Adrenal gland (tissue), 12 donors: Measurements from ENCODE around the gene BMAL1. TPM values are rescaled to one million over a fixed set of nuclear protein-coding genes. Genes with fewer than 3 reads are reported as not detected.

Experiments used
- DNase-seq, 7 donors: peaks; one replicate each; pipeline ENCODE4 v3.0.0-alpha.2; 2019 to 2020
- H3K27ac ChIP-seq, 5 donors: fragments of 200-600 bp; sonication (generic) in 4 of 5; 1 replicate in 3 of 5; 2 replicates in 2 of 5; pipeline versions ENCODE4 v1.5.1 to v1.8.0; 2016 to 2020; ENCODE audit warnings: mild to moderate bottlenecking in 1 of 5
- H3K27me3 ChIP-seq: fragments of 200-600 bp; 2 replicates; pipeline ENCODE4 v1.8.0; 2021
- H3K36me3 ChIP-seq, 2 donors: fragments of 200-600 bp; replicated peaks in 1 of 2; 1 replicate in 1 of 2; 2 replicates in 1 of 2; pipeline versions ENCODE4 v1.5.1 to v1.8.0; 2018 to 2022
- H3K4me1 ChIP-seq, 2 donors: fragments of 200-600 bp; replicated peaks in 1 of 2; 1 replicate in 1 of 2; 2 replicates in 1 of 2; pipeline versions ENCODE4 v1.5.1 to v1.8.0; 2018 to 2021
- H3K4me3 ChIP-seq, 4 donors: fragments of 200-600 bp; sonication (generic) in 3 of 4; one replicate each; pipeline ENCODE4 v1.5.1; 2016 to 2018
- H3K9me3 ChIP-seq, 3 donors: fragments of 200-600 bp; sonication (generic) in 1 of 3; replicated peaks in 1 of 3; 1 replicate in 2 of 3; 2 replicates in 1 of 3; pipeline versions ENCODE4 v1.5.1 to v1.8.0; 2016 to 2021
- CTCF ChIP-seq, 6 experiments: fragments of 450-650 bp in 4 of 6; fragments of 200-600 bp in 2 of 6; sonication (generic) in 1 of 6; IDR thresholded peaks; 1 replicate in 5 of 6; 2 replicates in 1 of 6; pipeline versions ENCODE4 v1.5.1 to v1.8.0; 2016 to 2021; ENCODE audit warnings: antibody characterized with exemption in 6 of 6, mild to moderate bottlenecking in 2 of 6, moderate library complexity in 1 of 6
- POLR2A ChIP-seq, 2 donors: fragments of 450-650 bp; IDR thresholded peaks; one replicate each; pipeline ENCODE4 v1.6.1; 2017; ENCODE audit warnings: antibody characterized with exemption in 2 of 2, mild to moderate bottlenecking in 2 of 2, moderate library complexity in 1 of 2
- WGBS, 4 donors: extraction: QIAGEN DNeasy Blood & Tissue Kit in 2 of 4; methylation state at CpG; one replicate each; pipeline versions ENCODE4 v1.1.5 to v1.1.7; 2013 to 2017; 5-methylcytosine and 5-hydroxymethylcytosine counted together
- intact Hi-C, 2 donors: fragments of 100-400 bp; cut with DNase I; formaldehyde crosslinking; loops; one replicate each; pipeline versions ENCODE4 v1.14.1 to v1.15.0; 2022 to 2023
- polyA plus RNA-seq, 3 donors: library from polyadenylated mRNA; stranded (reverse); fragments of 200-250 nt in 2 of 3; fragments of 350-450 nt in 1 of 3; fragmentation: Illumina TruSeq in 1 of 3; extraction: RNeasy Lipid Tissue Mini Kit (QIAGEN cat#74804) in 1 of 3; gene quantifications; one replicate each; pipeline ENCODE4 v1.2.3, GENCODE V29; 2013 to 2014
- total RNA-seq, 9 donors: library from RNA; depleted of rRNA in 4 of 9; stranded (reverse); fragments of >200 nt in 4 of 9; fragments of 120-200 nt in 1 of 9; fragmentation: NEBNext Ultra II Directional in 1 of 9; extraction: Animal tissue kit (Norgen Biotek cat#: 25700) in 1 of 9; gene quantifications; one replicate each; pipeline versions ENCODE4 v1.1.0 to v1.2.4, GENCODE V29; 2013 to 2023
- donor health status: healthy with polysubstance abuse.
- donor health status: Bipolar disorder and iron deficiency.
- donor health status: DM: yes; HTN: yes; CAD: no.
- donor health status: DM: no; HTN: no; CAD: no.
- donor health status: DM: no; HTN: no; CAD: no.
- donor health status: DM: yes; HTN: yes; CAD: no.

Gene BMAL1
- total and polyA plus RNA-seq, 12 donors = 13.9 to 80.3 (median 34.3) TPM

- TF ChIP-seq CTCF (IDR thresholded peaks at IDR 0.05) (no peak), POLR2A (IDR thresholded peaks at IDR 0.05) (no peak)
- H3K4me1 ChIP-seq = peaks cover 28 to 47% of the 10 kb centered on the region in 2 donors
- no peak overlapping the region for H3K27ac ChIP-seq
- H3K36me3 ChIP-seq = no peaks in the 10 kb centered on the region
- H3K9me3 ChIP-seq = no peaks in the 10 kb centered on the region
- no peaks in the 10 kb centered on the region for H3K27me3 ChIP-seq
- WGBS, 4 donors = 63 to 76% (median 71%) methylated on average over 5 to 9 of the region's 9 CpGs
- intact Hi-C loops = no loop called here
- peak in 1 of 7 donors; percentile 75 for DNase-seq
- H3K4me3 ChIP-seq = no peak overlapping the region
Measured at GRCh38 chr11:13336246-13336878, 58.8 kb downstream of the BMAL1 start.

GRCh38 chr11:13338019-13338426 lies 60.4 kb downstream of the BMAL1 start:
- peak overlapping the region; percentile 48 to 89 (median 81) for H3K27ac ChIP-seq
- no peaks in the 10 kb centered on the region for H3K36me3 ChIP-seq
- H3K9me3 ChIP-seq = no peaks in the 10 kb centered on the region
- WGBS, 4 donors = 1 to 3% (median 2%) methylated on average over 5 of the region's 5 CpGs
- peak overlapping the region in 2 of 4 donors; percentile 17 to 21 for H3K4me3 ChIP-seq
- DNase-seq = peak in 1 of 7 donors; percentile 37
- TF ChIP-seq POLR2A (IDR thresholded peaks at IDR 0.05) (no peak), CTCF (IDR thresholded peaks at IDR 0.05) (no peak)
- H3K27me3 ChIP-seq = no peaks in the 10 kb centered on the region
- H3K4me1 ChIP-seq = peaks cover 19 to 45% of the 10 kb centered on the region in 2 donors
- intact Hi-C loops = no loop called here

GRCh38 chr11:13338427-13339069 lies 61.0 kb downstream of the BMAL1 start:
- Histone ChIP-seq H3K27me3 (no peaks in the 10 kb centered on the region), H3K4me1 (peaks cover 15 to 40% of the 10 kb centered on the region in 2 donors), H3K4me3 (peak overlapping the region in 2 of 4 donors; percentile 17 to 21), H3K36me3 (no peaks in the 10 kb centered on the region), H3K27ac (peak overlapping the region; percentile 48 to 89 (median 81)), H3K9me3 (no peaks in the 10 kb centered on the region)
- 5 to 53% (median 51%) methylated on average over 2 to 9 of the region's 9 CpGs for WGBS, 4 donors
- TF ChIP-seq POLR2A (IDR thresholded peaks at IDR 0.05) (no peak), CTCF (IDR thresholded peaks at IDR 0.05) (no peak)
- intact Hi-C loops = no loop called here
- peak in 6 of 7 donors; percentile 42 to 69 (median 56) for DNase-seq
